Heart left ventricle (tissue), 13 donors: ENCODE results near the gene OR4F17.
"Not testable (repeated sequence)": the region's sequence is repeated elsewhere in the genome, so short reads cannot be mapped to it uniquely, and the experiment has no call there.

Experiments used
- CTCF ChIP-seq, 12 donors: fragments of 200-600 bp; sonication (generic) in 4 of 12; IDR thresholded peaks; one replicate each; pipeline versions ENCODE4 v1.5.0 to v1.8.0; 2018 to 2022; ENCODE audit warnings: antibody characterized with exemption in 12 of 12, mild to moderate bottlenecking in 5 of 12
- POLR2A ChIP-seq, 2 donors: fragments of 450-650 bp; IDR thresholded peaks; one replicate each; pipeline ENCODE4 v1.6.1; 2017; ENCODE audit warnings: antibody characterized with exemption in 2 of 2, mild to moderate bottlenecking in 2 of 2, moderate library complexity in 2 of 2
- donor health status: ischemic (EF 13 %, LVEDD 7.1; RV severe dilation, severe dysfunction).
- donor health status: DM: no; HTN: yes; CAD: no.
- donor health status: DM: no; HTN: no; CAD: no.
- donor health status: ischemic (EF 25% LVEDD 6.9; RV normal size, moderate dysfunction).
- donor health status: ischemic (EF 25% LVEDD 5.7; RV mildly dilated, moderate dysfunction).
- donor health status: ischemic (EF 35%, LVEDD 5.7; RV mildly dilated, moderate dysfunction).
- donor health status: nonischemic (EF 11% LVEDD 7.7; RV severe dilation, severe dysfunction).
- donor health status: DM: yes; HTN: yes; CAD: no.
- donor health status: PGD.
- donor health status: ischemic (EF 29% LVEDD 5.4; RV normal size, mild dysfunction).
- donor health status: nonischemic (EF 23%, LVEDD 6.1; RV moderate dilation, normal function).

- not testable (repeated sequence) for TF ChIP-seq CTCF, POLR2A (IDR thresholded peaks at IDR 0.05)
Observed at GRCh38 chr19:120443-121140, 13.7 kb downstream of the OR4F17 start.
